ENCODE measurements around the gene EXOSC9.
A peak's percentile ranks its signal among the peaks of the same experiment; 100 is the strongest.
"Not testable (repeated sequence)": the region's sequence is repeated elsewhere in the genome, so short reads cannot be mapped to it uniquely, and the experiment has no call there.

The EXOSC9 gene

DNA sequence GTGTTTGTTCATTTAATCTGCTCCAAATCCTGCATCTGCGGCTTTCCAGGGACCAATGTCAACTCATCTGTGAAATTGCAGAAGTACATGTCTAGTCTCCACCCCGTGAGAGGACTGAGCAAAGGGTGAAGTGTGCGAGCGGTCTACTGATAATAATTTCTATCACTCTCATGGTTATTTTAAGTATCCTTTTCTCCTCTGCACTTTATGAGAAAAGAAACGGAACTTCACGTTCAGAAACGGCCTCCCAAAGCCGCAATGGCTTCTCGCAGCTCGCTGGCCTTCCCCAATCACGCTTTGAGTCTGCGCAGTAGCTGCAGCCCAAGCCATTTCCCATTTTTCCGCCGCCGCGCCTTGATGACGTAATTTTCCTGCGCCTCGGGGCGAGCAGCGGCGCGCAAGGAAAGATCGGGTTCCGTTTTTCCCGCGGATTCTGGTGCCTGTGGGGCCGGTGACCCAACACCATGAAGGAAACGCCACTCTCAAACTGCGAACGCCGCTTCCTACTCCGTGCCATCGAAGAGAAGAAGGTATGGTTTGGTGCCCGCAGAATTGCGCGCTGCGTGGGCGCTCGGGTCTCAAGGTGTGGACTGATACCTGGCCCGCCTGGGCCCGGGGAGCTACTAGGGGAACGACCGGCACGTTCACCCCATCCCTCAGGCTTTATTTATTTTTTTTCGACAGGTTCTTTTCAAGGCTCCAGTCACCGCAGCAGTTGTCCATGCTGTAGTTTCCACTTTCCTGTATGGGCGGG, at the start of gene EXOSC9:
TSS of gene EXOSC9 (plus strand) at position 363 of the 754 bp plus-strand sequence. CDS start at position 465, 102 bp downstream.
- H3K36me3 ChIP-seq (ENCODE audit: insufficient read depth, insufficient read length, low read length), result peaks cover 36% of the 10 kb centered on the region
- peak within 1 kb of the TSS; percentile 91 for H3K4me3 ChIP-seq (ENCODE audit: insufficient read length, low read depth)
- H3K4me1 ChIP-seq (ENCODE audit: insufficient read depth, insufficient read length), result no peaks in the 10 kb centered on the region
- H3K9ac ChIP-seq (ENCODE audit: insufficient read length, low read depth), result peak within 1 kb of the TSS; percentile 92
- no peaks in the 10 kb centered on the region for H3K27me3 ChIP-seq (ENCODE audit: insufficient read depth, insufficient read length)
- DNase-seq (ENCODE audit: low read depth, low spot score), result peak; percentile 84
- TF ChIP-seq SUZ12 (IDR thresholded peaks at IDR 0.05; ENCODE audit: extremely low read depth, insufficient read depth, insufficient read length) (no peak), ZNF274 (IDR thresholded peaks at IDR 0.05; ENCODE audit: low read depth, low read length) (no peak), YY1 (IDR thresholded peaks at IDR 0.05; ENCODE audit: insufficient read depth, insufficient read length) (no peak)
- H3K9me3 ChIP-seq (ENCODE audit: insufficient read depth, low read length), result no peaks in the 10 kb centered on the region

GRCh38 chr4:121752142-121752541, 49.0 kb upstream of the EXOSC9 start:
- not testable (repeated sequence) for H3K27me3 ChIP-seq (ENCODE audit: insufficient read depth, insufficient read length); H3K36me3 ChIP-seq (ENCODE audit: insufficient read depth, insufficient read length, low read length); DNase-seq (ENCODE audit: low read depth, low spot score)

GRCh38 chr4:121758925-121759568, 42.1 kb upstream of the EXOSC9 start:
- TF ChIP-seq SUZ12 (IDR thresholded peaks at IDR 0.05; ENCODE audit: extremely low read depth, insufficient read depth, insufficient read length), result no peak
- H3K36me3 ChIP-seq (ENCODE audit: insufficient read depth, insufficient read length, low read length), result no peaks in the 10 kb centered on the region
- H3K27me3 ChIP-seq (ENCODE audit: insufficient read depth, insufficient read length), result peaks cover 21% of the 10 kb centered on the region
- no peaks in the 10 kb centered on the region for H3K4me1 ChIP-seq (ENCODE audit: insufficient read depth, insufficient read length)
- no peak overlapping the region for H3K4me3 ChIP-seq (ENCODE audit: insufficient read length, low read depth)
- H3K9ac ChIP-seq (ENCODE audit: insufficient read length, low read depth), result no peak overlapping the region
- no peak for DNase-seq (ENCODE audit: low read depth, low spot score)
- no peaks in the 10 kb centered on the region for H3K9me3 ChIP-seq (ENCODE audit: insufficient read depth, low read length)

More at GRCh38 chr4:121752142-121752541, 49.0 kb upstream of the EXOSC9 start:
- not testable (repeated sequence) for H3K9ac ChIP-seq (ENCODE audit: insufficient read length, low read depth); H3K4me1 ChIP-seq (ENCODE audit: insufficient read depth, insufficient read length); H3K9me3 ChIP-seq (ENCODE audit: insufficient read depth, low read length); H3K4me3 ChIP-seq (ENCODE audit: insufficient read length, low read depth)

DNA sequence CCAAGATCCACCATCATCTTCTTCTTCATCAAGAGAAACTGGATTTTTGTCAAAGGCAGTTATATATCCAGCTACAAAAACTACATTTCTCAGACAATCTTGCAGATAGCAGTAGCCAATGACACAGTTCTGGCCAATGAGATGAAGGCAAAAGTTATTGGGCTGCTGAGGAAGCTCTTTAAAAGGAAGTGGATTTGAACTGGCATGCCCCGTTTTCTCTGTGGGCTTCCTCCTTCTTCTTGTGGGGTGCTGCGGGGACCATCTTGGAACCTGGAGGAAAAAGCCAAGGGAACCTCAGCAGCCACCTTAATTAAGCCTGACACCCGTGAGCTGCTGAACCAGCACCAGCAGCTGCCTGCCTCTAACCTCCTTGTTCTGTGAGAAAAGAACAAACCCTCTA, 40.9 kb upstream of the EXOSC9 start:
- no peaks in the 10 kb centered on the region for H3K9me3 ChIP-seq (ENCODE audit: insufficient read depth, low read length)
- DNase-seq (ENCODE audit: low read depth, low spot score), result no peak
- no peaks in the 10 kb centered on the region for H3K4me1 ChIP-seq (ENCODE audit: insufficient read depth, insufficient read length)
- H3K4me3 ChIP-seq (ENCODE audit: insufficient read length, low read depth), result no peak overlapping the region
- TF ChIP-seq SUZ12 (IDR thresholded peaks at IDR 0.05; ENCODE audit: extremely low read depth, insufficient read depth, insufficient read length), result no peak
- no peak for TF ChIP-seq ZNF274 (IDR thresholded peaks at IDR 0.05; ENCODE audit: low read depth, low read length)
- no peak for TF ChIP-seq YY1 (IDR thresholded peaks at IDR 0.05; ENCODE audit: insufficient read depth, insufficient read length)
- H3K9ac ChIP-seq (ENCODE audit: insufficient read length, low read depth), result no peak overlapping the region
- H3K36me3 ChIP-seq (ENCODE audit: insufficient read depth, insufficient read length, low read length), result no peaks in the 10 kb centered on the region
- H3K27me3 ChIP-seq (ENCODE audit: insufficient read depth, insufficient read length), result peaks cover 33% of the 10 kb centered on the region

GRCh38 chr4:121764303-121764701, 36.8 kb upstream of the EXOSC9 start:
- Histone ChIP-seq H3K36me3 (ENCODE audit: insufficient read depth, insufficient read length, low read length) (no peaks in the 10 kb centered on the region), H3K27me3 (ENCODE audit: insufficient read depth, insufficient read length) (peaks cover 61% of the 10 kb centered on the region), H3K9me3 (ENCODE audit: insufficient read depth, low read length) (no peaks in the 10 kb centered on the region), H3K4me3 (ENCODE audit: insufficient read length, low read depth) (peak overlapping the region; percentile 63), H3K4me1 (ENCODE audit: insufficient read depth, insufficient read length) (peaks cover 3% of the 10 kb centered on the region), H3K9ac (ENCODE audit: insufficient read length, low read depth) (peak overlapping the region; percentile 72)
- DNase-seq (ENCODE audit: low read depth, low spot score), result no peak
- TF ChIP-seq SUZ12 (IDR thresholded peaks at IDR 0.05; ENCODE audit: extremely low read depth, insufficient read depth, insufficient read length) (no peak), ZNF274 (IDR thresholded peaks at IDR 0.05; ENCODE audit: low read depth, low read length) (no peak), YY1 (IDR thresholded peaks at IDR 0.05; ENCODE audit: insufficient read depth, insufficient read length) (no peak)

DNA sequence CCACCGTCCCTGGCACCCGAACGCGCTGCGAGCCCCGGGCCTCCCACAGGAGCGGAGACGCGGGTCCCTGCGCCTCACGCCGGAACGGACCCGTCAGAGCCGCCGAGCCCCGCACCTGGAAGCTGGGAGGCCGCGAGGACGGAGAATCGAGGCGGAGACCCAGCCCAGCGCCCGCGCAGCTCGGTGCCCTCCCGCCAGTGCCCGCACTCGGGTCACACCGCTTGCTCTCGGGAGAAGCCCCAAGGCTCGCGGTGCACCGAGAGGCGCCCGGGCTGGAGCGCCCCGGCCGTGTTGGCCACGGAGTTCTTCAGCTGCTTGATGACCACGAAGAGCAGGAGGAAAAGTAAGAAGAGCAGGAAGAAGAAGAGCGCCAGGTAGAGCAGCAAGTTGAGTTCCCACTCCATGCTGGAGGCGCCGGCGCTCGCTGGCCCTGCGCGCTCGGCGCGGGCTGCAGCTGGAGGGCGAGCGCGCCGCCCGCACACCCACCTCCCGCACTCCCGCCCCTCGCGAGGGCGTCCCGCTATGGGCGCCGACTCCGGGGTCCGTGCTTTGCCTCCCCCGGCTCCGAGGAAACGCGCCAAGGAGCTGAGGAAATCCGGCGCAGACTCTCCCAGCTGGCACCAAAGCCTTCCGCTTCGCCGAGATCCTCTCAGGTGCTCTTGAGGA, 36.3 kb upstream of the EXOSC9 start, which contains the start of gene SMIM43:
TSS of gene SMIM43 (minus strand) at position 463 of the 666 bp plus-strand sequence. CDS start at position 404, 59 bp downstream.
- Histone ChIP-seq H3K4me1 (ENCODE audit: insufficient read depth, insufficient read length) (peaks cover 3% of the 10 kb centered on the region), H3K27me3 (ENCODE audit: insufficient read depth, insufficient read length) (peaks cover 61% of the 10 kb centered on the region), H3K9ac (ENCODE audit: insufficient read length, low read depth) (peak within 1 kb of the TSS; percentile 72), H3K36me3 (ENCODE audit: insufficient read depth, insufficient read length, low read length) (no peaks in the 10 kb centered on the region), H3K9me3 (ENCODE audit: insufficient read depth, low read length) (no peaks in the 10 kb centered on the region), H3K4me3 (ENCODE audit: insufficient read length, low read depth) (peak within 1 kb of the TSS; percentile 63)
- DNase-seq (ENCODE audit: low read depth, low spot score), result peak; percentile 13
- TF ChIP-seq ZNF274 (IDR thresholded peaks at IDR 0.05; ENCODE audit: low read depth, low read length) (no peak), SUZ12 (IDR thresholded peaks at IDR 0.05; ENCODE audit: extremely low read depth, insufficient read depth, insufficient read length) (peak; percentile 37), YY1 (IDR thresholded peaks at IDR 0.05; ENCODE audit: insufficient read depth, insufficient read length) (no peak)

GRCh38 chr4:121765368-121765705, 35.8 kb upstream of the EXOSC9 start:
- Histone ChIP-seq H3K4me3 (ENCODE audit: insufficient read length, low read depth) (peak overlapping the region; percentile 63), H3K27me3 (ENCODE audit: insufficient read depth, insufficient read length) (peaks cover 61% of the 10 kb centered on the region), H3K9ac (ENCODE audit: insufficient read length, low read depth) (peak overlapping the region; percentile 72), H3K9me3 (ENCODE audit: insufficient read depth, low read length) (no peaks in the 10 kb centered on the region), H3K4me1 (ENCODE audit: insufficient read depth, insufficient read length) (peaks cover 3% of the 10 kb centered on the region), H3K36me3 (ENCODE audit: insufficient read depth, insufficient read length, low read length) (no peaks in the 10 kb centered on the region)
- TF ChIP-seq ZNF274 (IDR thresholded peaks at IDR 0.05; ENCODE audit: low read depth, low read length) (no peak), YY1 (IDR thresholded peaks at IDR 0.05; ENCODE audit: insufficient read depth, insufficient read length) (no peak), SUZ12 (IDR thresholded peaks at IDR 0.05; ENCODE audit: extremely low read depth, insufficient read depth, insufficient read length) (no peak)
- no peak for DNase-seq (ENCODE audit: low read depth, low spot score)

Data from NT2/D1 (cell line).